ENCODE data around the gene VSTM4.

- TF ChIP-seq CTCF (IDR thresholded peaks at IDR 0.05 in 4 of 5, conservative IDR thresholded peaks at IDR 0.05 in 1 of 5) (no peak), POLR2A (IDR thresholded peaks at IDR 0.05) (no peak)
Observed at GRCh38 chr10:49153971-49154370, 38.6 kb upstream of the VSTM4 start.
